ENCODE measurements around the gene KLK6. TPM values are rescaled to one million over a fixed set of nuclear protein-coding genes. Genes with fewer than 3 reads are reported as not detected.

KLK6 gene
- polyA plus RNA-seq, 1 donor from 2014 or later: not detected

- Mint-ChIP-seq H3K36me3 (no peaks in the 10 kb centered on the region), H3K9me3 (peaks cover 0 to 6% (median 1%) of the 10 kb centered on the region in 3 donors), H3K27ac (no peak within 1 kb of the TSS), H3K4me1 (no peaks in the 10 kb centered on the region), H3K27me3 (peaks cover 5% of the 10 kb centered on the region), H3K4me3 (no peak within 1 kb of the TSS)
These were observed 16.5 kb downstream of the KLK6 start, which contains the start of gene KLK5 for GRCh38 chr19:50952910-50953309. Gene KLK5, minus strand, starts transcription at chr19:50953038. Its CDS starts 381 bp downstream, at chr19:50952657.

- Mint-ChIP-seq H3K4me1 (no peaks in the 10 kb centered on the region), H3K9me3 (peaks cover 0 to 14% (median 1%) of the 10 kb centered on the region in 3 donors), H3K36me3 (no peaks in the 10 kb centered on the region), H3K27me3 (peaks cover 1% of the 10 kb centered on the region), H3K4me3 (no peak overlapping the region), H3K27ac (no peak overlapping the region)
These were observed 19.5 kb downstream of the KLK6 start for GRCh38 chr19:50949861-50950260.

- Mint-ChIP-seq H3K36me3 (no peaks in the 10 kb centered on the region), H3K27ac (no peak overlapping the region), H3K9me3 (peaks cover 0 to 14% (median 1%) of the 10 kb centered on the region in 3 donors), H3K4me3 (no peak overlapping the region), H3K27me3 (peaks cover 4% of the 10 kb centered on the region), H3K4me1 (no peaks in the 10 kb centered on the region)
These were observed 22.3 kb downstream of the KLK6 start for GRCh38 chr19:50947123-50947522.

- Mint-ChIP-seq H3K4me3 (peak overlapping the region in 1 of 4 donors; percentile 75), H3K27me3 (peaks cover 6% of the 10 kb centered on the region), H3K9me3 (peaks cover 1 to 12% (median 2%) of the 10 kb centered on the region in 3 donors), H3K4me1 (no peaks in the 10 kb centered on the region), H3K36me3 (no peaks in the 10 kb centered on the region), H3K27ac (no peak overlapping the region)
These were observed 24.6 kb downstream of the KLK6 start for GRCh38 chr19:50944795-50945194.

- Mint-ChIP-seq H3K4me3 (no peak overlapping the region), H3K4me1 (no peaks in the 10 kb centered on the region), H3K9me3 (peaks cover 2 to 12% (median 6%) of the 10 kb centered on the region in 3 donors), H3K27me3 (peaks cover 6% of the 10 kb centered on the region), H3K27ac (no peak overlapping the region), H3K36me3 (no peaks in the 10 kb centered on the region)
These were observed 26.1 kb downstream of the KLK6 start for GRCh38 chr19:50943074-50943828.

GRCh38 chr19:50939596-50939995 lies 29.8 kb downstream of the KLK6 start:
- no peaks in the 10 kb centered on the region for H3K36me3 Mint-ChIP-seq
- H3K9me3 Mint-ChIP-seq: peaks cover 2 to 6% (median 4%) of the 10 kb centered on the region in 3 donors
- H3K27ac Mint-ChIP-seq: no peak overlapping the region
- peaks cover 8% of the 10 kb centered on the region for H3K27me3 Mint-ChIP-seq
- no peaks in the 10 kb centered on the region for H3K4me1 Mint-ChIP-seq
- H3K4me3 Mint-ChIP-seq: no peak overlapping the region

- peaks cover 22% of the 10 kb centered on the region for H3K27me3 Mint-ChIP-seq
- no peak overlapping the region for H3K27ac Mint-ChIP-seq
- no peaks in the 10 kb centered on the region for H3K9me3 Mint-ChIP-seq
- H3K36me3 Mint-ChIP-seq: no peaks in the 10 kb centered on the region
- H3K4me1 Mint-ChIP-seq: peaks cover 0 to 2% (median 0%) of the 10 kb centered on the region in 3 donors
- H3K4me3 Mint-ChIP-seq: no peak overlapping the region
These were observed 35.8 kb downstream of the KLK6 start for GRCh38 chr19:50933640-50934039.

GRCh38 chr19:50932690-50933083 lies 36.7 kb downstream of the KLK6 start:
- Mint-ChIP-seq H3K4me1 (peaks cover 0 to 2% (median 0%) of the 10 kb centered on the region in 3 donors), H3K27me3 (peaks cover 22% of the 10 kb centered on the region), H3K36me3 (no peaks in the 10 kb centered on the region), H3K4me3 (no peak overlapping the region), H3K27ac (no peak overlapping the region), H3K9me3 (no peaks in the 10 kb centered on the region)

- Mint-ChIP-seq H3K27me3 (peaks cover 26% of the 10 kb centered on the region), H3K27ac (no peak overlapping the region), H3K36me3 (no peaks in the 10 kb centered on the region), H3K4me1 (peaks cover 0 to 2% (median 0%) of the 10 kb centered on the region in 3 donors), H3K4me3 (no peak overlapping the region), H3K9me3 (no peaks in the 10 kb centered on the region)
These were observed 37.2 kb downstream of the KLK6 start for GRCh38 chr19:50932018-50932689.

GRCh38 chr19:50931023-50931422 lies 38.4 kb downstream of the KLK6 start:
- Mint-ChIP-seq H3K36me3 (no peaks in the 10 kb centered on the region), H3K4me3 (no peak overlapping the region), H3K27ac (no peak overlapping the region), H3K4me1 (peaks cover 0 to 2% (median 0%) of the 10 kb centered on the region in 3 donors), H3K27me3 (peaks cover 26% of the 10 kb centered on the region), H3K9me3 (no peaks in the 10 kb centered on the region)

- no peak overlapping the region for H3K27ac Mint-ChIP-seq
- H3K4me1 Mint-ChIP-seq: peaks cover 0 to 2% (median 0%) of the 10 kb centered on the region in 3 donors
- peaks cover 29% of the 10 kb centered on the region for H3K27me3 Mint-ChIP-seq
- no peaks in the 10 kb centered on the region for H3K36me3 Mint-ChIP-seq
- no peaks in the 10 kb centered on the region for H3K9me3 Mint-ChIP-seq
- no peak overlapping the region for H3K4me3 Mint-ChIP-seq
These were observed 40.6 kb downstream of the KLK6 start for GRCh38 chr19:50928831-50929230.

- Mint-ChIP-seq H3K9me3 (no peaks in the 10 kb centered on the region), H3K4me3 (no peak overlapping the region), H3K4me1 (peaks cover 4 to 11% (median 7%) of the 10 kb centered on the region in 3 donors), H3K27me3 (peaks cover 28% of the 10 kb centered on the region), H3K27ac (no peak overlapping the region), H3K36me3 (no peaks in the 10 kb centered on the region)
These were observed 43.2 kb downstream of the KLK6 start for GRCh38 chr19:50926144-50926543.

GRCh38 chr19:50925734-50926133 lies 43.7 kb downstream of the KLK6 start:
- H3K9me3 Mint-ChIP-seq: no peaks in the 10 kb centered on the region
- H3K27ac Mint-ChIP-seq: no peak overlapping the region
- H3K36me3 Mint-ChIP-seq: no peaks in the 10 kb centered on the region
- H3K4me1 Mint-ChIP-seq: peaks cover 4 to 11% (median 7%) of the 10 kb centered on the region in 3 donors
- no peak overlapping the region for H3K4me3 Mint-ChIP-seq
- H3K27me3 Mint-ChIP-seq: peaks cover 25% of the 10 kb centered on the region

GRCh38 chr19:50924586-50924985 lies 44.8 kb downstream of the KLK6 start:
- H3K27me3 Mint-ChIP-seq: peaks cover 28% of the 10 kb centered on the region
- no peaks in the 10 kb centered on the region for H3K36me3 Mint-ChIP-seq
- H3K9me3 Mint-ChIP-seq: no peaks in the 10 kb centered on the region
- H3K27ac Mint-ChIP-seq: no peak overlapping the region
- peaks cover 4 to 8% (median 7%) of the 10 kb centered on the region in 3 donors for H3K4me1 Mint-ChIP-seq
- no peak overlapping the region for H3K4me3 Mint-ChIP-seq

GRCh38 chr19:50922317-50922853 lies 47.0 kb downstream of the KLK6 start:
- Mint-ChIP-seq H3K4me1 (peaks cover 4 to 8% (median 7%) of the 10 kb centered on the region in 3 donors), H3K27ac (no peak overlapping the region), H3K27me3 (peaks cover 25% of the 10 kb centered on the region), H3K36me3 (no peaks in the 10 kb centered on the region), H3K9me3 (no peaks in the 10 kb centered on the region), H3K4me3 (peak overlapping the region in 1 of 4 donors; percentile 44)

All from IgD-negative memory B cell (primary cell).